G401.6 (cell line): Measurements from ENCODE around the gene EPN2.

ENCODE experiments used
- FAIRE-seq: peaks from 2 replicates; lab custom pipeline; 2012; peaks lifted over from hg19 to GRCh38; lab: Jason Lieb, UNC

EPN2 gene

GRCh38 chr17:19294443-19294842 lies 57.3 kb downstream of the EPN2 start:
- no peak for FAIRE-seq

DNA sequence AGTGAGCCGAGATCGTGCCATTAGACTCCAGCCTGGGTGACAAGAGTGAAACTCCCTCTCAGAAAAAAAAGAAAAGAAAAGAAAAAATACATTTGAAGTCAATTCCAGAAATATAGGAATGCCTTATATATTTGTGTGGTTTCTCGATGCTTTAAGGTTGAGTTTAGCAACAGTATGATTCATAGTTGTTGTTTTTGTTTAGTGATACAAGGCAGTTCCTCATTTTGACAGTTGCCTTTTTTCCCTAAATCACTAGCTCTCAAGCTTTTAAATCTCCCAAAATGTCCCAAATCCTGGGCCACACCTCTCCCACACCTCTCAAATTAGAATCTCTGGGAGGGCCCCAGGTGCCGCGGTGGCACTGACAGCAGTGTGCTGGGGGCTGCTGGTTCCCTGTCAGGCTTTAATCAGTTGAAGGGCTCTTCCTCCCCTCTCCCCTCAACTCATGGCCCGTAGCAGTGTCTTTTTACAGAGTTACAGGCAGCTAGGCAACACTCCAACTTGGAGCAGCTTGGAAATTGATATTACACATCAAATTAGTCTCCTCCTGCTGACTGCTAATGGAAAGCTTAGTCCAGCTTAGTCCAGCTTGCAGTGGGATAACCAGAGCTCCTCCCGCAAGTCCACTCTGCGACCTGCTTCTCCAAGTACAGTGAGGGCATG lies 58.4 kb downstream of the EPN2 start:
- no peak for FAIRE-seq

DNA sequence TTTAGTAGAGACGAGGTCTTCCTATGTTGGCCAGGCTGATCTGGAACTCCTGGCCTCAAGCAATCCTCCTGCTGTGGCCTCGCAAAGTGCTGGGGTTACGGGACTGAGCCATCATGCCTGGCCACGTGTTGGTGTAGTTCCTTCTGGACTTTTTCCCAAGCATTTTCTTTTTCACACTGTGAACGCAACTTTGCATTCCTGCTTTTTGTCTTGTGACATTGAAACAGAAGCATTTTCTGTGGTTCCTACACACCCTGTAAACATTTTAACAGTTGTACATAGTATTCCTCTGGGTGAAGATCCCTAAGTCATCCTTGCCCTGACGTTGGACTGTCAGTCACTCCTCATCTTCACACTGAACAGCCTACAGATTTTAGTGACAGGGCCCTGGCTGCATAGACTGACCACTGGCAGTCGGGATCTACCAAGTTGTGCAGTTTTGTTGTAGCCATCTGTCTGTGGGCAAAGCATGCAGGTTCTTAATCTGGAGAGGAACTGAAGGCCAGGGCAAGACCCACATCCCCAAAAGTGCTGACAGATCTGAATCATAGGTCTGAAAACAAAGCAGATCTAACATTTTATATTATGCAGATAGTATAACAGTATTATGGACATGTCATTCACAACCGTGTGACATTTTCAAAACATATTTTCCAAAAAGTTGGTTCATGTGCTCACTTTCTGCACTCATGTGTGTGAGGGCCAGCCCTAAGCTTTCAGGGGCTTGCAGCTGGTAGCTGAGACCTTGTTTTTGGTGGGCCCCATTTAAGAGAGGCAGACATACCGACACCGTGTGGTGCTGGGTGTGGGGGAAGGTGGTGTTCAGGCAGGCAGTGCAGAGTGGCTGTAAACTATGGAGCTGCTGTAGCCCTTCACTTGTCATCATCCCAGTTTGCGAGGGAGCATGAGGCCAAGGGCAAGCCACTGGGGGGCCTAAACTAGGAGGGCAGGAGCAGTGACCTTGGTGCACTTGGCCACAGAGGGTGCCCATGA lies 59.9 kb downstream of the EPN2 start:
- FAIRE-seq: no peak

DNA sequence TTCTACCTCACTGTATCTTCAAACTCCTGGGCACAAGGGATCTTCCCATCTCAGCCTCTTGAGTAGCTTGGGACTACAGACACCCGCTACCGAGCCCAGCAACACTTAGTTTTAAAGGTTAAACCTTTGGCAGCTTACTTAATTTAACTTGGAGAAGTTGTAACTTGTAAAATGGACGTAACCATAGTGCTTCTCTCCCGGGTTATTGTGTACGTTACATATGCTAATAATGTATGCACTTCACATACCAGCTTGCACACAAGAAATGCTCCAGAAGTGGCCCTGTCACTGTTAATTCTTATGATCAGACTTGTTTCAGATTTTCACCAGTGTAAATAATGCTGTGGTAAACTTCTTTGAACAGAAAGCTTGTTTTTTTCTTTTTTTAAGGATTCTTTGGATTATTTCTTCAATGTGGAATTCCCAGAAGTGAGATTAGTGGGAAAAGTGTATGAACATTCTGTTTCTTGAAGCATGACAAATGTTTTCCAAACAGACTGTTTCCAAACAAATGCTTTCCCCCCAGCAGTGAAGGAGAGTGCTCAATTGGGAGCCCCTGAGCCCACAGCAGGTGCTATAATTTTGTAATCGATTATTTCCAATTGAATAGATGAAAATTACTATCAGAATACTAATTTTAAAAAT lies 61.5 kb downstream of the EPN2 start:
- FAIRE-seq: no peak

DNA sequence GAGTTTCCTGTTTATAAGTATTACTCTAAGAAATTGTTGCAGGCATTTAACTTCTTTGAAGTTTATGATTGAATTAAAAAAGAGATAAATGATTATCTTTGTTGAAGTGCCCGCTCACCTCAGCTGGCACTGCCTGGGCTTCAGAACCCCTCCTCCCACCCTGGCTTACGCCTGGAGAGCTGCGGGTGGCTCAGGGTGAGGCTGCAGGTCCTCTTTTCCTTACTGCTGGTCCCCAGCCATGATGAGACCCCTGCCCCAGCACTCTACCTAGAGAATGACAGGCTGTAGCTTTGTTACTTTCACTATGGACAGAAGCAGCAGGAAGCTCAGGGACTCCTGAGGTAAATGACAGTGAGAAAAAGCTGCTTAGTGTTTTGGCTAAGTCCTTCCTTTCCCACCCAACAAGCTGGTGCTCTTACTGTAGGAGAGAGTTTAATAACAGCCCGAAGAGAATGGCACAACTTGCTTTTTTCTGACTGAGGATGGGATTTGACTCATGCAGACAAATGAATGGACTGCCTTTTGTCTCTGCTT lies 62.1 kb downstream of the EPN2 start:
- FAIRE-seq: no peak

DNA sequence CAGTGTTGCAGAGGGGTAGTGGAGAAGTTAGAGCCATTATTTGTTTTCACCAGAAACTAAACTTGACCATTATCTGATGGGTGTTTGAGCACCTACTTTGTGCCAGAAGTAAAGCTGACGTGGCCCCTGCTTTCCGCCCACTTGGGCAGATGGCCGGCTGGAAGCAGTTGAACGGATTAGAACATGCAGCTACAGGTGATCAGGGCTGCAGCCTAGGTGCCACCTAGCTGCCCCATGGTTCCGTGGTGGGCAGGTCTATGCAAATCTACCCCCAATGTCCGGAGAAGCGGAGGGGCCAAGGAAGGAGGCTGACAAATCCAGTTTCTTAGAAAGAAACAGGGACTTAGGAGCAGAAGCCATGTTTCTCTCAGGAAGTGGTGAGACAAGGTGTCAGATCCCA lies 62.7 kb downstream of the EPN2 start:
- no peak for FAIRE-seq

GRCh38 chr17:19301274-19301951 lies 64.2 kb downstream of the EPN2 start:
- no peak for FAIRE-seq

DNA sequence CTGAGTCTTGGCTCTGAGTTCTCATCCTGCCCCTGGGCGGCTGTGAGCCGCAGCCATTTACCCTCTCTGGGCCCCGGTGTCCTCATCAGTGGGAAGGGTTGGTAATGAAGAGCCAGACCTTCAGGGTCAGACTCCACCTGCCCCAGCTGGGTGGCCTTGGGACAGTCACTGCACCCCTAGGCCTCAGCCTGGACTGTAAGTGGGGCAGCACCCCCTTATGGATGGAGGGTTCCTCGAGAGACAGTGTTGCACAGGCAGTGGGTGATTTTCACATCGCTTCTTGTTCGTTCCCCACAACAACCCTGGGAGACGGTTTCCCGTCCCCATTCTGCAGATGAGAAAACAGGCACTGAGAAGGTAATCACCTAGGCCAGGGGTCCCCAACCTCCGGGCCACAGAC lies 64.8 kb downstream of the EPN2 start:
- no peak for FAIRE-seq

- FAIRE-seq: no peak
These were observed 65.7 kb downstream of the EPN2 start for GRCh38 chr17:19302791-19303331.

GRCh38 chr17:19303367-19303776 lies 66.2 kb downstream of the EPN2 start:
- no peak for FAIRE-seq

DNA sequence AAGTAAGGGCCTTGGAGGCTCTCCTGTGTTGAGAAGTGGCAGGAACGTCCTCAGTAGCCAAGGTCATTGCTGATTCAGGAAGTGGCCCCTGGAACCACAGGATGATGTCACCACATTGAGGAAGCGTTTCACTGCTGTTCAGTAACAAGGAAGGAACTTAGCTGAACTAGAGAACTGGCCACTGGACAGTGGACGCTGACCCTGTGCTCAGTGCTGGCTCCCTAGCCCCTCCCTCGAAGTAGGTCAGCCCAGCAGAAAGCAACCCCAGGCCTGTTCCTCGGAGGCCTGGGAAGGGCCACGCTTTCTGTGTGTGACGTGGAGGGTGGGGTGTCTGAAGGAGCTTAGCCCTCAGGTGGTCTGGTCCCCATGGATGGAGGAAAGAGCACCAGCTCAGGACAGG lies 67.0 kb downstream of the EPN2 start:
- no peak for FAIRE-seq

- FAIRE-seq: no peak
These were observed 67.6 kb downstream of the EPN2 start for GRCh38 chr17:19304751-19305150.

- FAIRE-seq: no peak
These were observed 68.1 kb downstream of the EPN2 start for GRCh38 chr17:19305256-19305655.

DNA sequence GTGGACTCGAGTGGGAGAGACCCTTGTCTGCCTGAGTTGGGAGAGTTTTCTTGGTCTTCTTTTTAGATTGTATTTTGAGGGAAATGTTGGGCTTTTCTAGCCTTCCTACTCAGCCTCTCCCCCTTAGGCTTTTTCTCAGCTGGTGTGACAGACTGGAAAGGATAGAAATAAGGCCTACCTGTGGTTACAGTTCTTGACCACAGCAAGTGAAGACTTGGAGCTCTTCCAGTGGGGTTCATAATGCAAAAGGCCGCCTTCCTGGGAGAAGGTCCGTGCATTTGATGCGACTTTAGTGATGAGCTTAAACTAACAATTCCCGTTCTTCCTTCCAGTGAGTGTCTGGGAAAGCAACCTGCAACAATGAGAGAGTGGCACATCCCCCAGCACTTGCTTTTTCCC lies 68.6 kb downstream of the EPN2 start:
- no peak for FAIRE-seq

DNA sequence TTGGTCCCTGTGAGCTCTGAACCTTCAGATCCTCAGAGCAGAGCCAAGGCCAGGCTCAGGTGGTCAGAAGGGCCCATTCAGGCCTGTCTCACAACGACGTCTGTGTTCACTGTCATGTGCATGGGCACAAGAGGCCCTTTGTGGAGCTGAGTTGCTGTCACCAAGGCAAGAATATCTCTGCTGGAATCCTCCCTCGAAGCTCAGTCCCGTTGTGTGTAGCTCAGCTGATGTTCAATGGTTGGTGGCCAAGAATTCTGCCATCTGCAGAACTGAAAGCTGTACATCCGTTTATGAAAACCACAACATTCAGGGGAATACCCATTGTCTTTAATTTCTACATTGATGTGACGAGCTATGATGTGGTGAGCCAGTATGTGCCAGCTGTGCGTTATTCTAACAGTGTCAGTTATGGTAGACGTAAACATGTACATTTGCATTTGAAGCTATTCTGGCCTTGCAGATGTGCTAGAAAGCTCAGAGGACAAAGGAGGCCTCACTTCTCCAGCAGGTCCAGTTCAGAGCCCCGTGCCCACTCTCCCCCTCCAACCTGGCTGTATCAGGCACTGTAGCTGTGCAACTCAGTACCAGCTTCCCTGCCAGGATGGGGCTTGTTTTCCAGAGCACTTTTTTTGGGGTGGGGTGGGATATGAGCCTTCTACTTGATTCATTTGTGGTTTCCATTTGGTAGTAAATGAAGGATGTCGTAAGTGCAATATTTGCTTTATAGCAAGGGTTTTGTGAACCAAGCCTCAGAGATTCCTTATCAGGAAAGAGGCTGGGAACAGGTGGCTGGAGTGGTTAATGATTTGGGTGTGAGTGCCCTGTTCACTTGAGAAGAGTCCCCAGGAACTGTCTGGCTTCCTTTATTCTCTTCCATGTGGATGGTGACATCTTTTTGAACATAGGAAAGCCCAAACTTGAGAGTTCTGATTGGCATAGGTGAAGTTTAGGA lies 69.3 kb downstream of the EPN2 start:
- FAIRE-seq: no peak

GRCh38 chr17:19307521-19307920 lies 70.4 kb downstream of the EPN2 start:
- no peak for FAIRE-seq

GRCh38 chr17:19308398-19308797 lies 71.2 kb downstream of the EPN2 start:
- FAIRE-seq: no peak

- no peak for FAIRE-seq
These were observed 72.5 kb downstream of the EPN2 start for GRCh38 chr17:19309701-19310100.

DNA sequence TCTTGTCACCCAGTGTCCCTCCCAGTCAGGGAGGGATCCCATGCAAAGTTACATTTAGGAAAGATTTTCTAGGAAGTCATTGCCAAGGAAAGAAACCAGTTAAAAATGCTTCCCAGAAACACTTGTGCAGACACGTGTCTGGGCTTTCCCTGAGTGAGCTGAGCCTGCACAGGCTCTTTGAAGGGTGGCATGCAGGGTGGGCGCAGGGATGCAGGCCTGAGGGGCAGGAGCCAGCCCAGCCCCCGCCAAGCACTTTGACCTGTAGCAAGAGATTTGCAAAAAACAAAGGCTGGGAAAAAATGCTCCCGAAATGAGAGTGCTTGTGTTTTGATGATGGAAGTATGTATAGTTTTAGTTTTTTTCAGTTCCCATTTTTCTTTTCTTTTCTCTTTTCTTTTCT lies 73.0 kb downstream of the EPN2 start:
- no peak for FAIRE-seq

GRCh38 chr17:19311016-19311415 lies 73.8 kb downstream of the EPN2 start:
- FAIRE-seq: no peak
